Heart left ventricle (tissue), 13 donors: Measurements from ENCODE around the gene DIPK2B.

Experiments used
- POLR2A ChIP-seq, 2 donors: fragments of 450-650 bp; IDR thresholded peaks; one replicate each; pipeline ENCODE4 v1.6.1; 2017; ENCODE audit warnings: antibody characterized with exemption in 2 of 2, mild to moderate bottlenecking in 2 of 2, moderate library complexity in 2 of 2
- TF ChIP-seq, protein P1 (sequence below), 12 donors: fragments of 200-600 bp; sonication (generic) in 4 of 12; IDR thresholded peaks; one replicate each; pipeline versions ENCODE4 v1.5.0 to v1.8.0; 2018 to 2022; ENCODE audit warnings: antibody characterized with exemption in 12 of 12, mild to moderate bottlenecking in 5 of 12
- donor health status: ischemic (EF 13 %, LVEDD 7.1; RV severe dilation, severe dysfunction).
- donor health status: DM: no; HTN: yes; CAD: no.
- donor health status: DM: no; HTN: no; CAD: no.
- donor health status: ischemic (EF 25% LVEDD 6.9; RV normal size, moderate dysfunction).
- donor health status: ischemic (EF 25% LVEDD 5.7; RV mildly dilated, moderate dysfunction).
- donor health status: ischemic (EF 35%, LVEDD 5.7; RV mildly dilated, moderate dysfunction).
- donor health status: nonischemic (EF 11% LVEDD 7.7; RV severe dilation, severe dysfunction).
- donor health status: DM: yes; HTN: yes; CAD: no.
- donor health status: PGD.
- donor health status: ischemic (EF 29% LVEDD 5.4; RV normal size, mild dysfunction).
- donor health status: nonischemic (EF 23%, LVEDD 6.1; RV moderate dilation, normal function).

DNA sequence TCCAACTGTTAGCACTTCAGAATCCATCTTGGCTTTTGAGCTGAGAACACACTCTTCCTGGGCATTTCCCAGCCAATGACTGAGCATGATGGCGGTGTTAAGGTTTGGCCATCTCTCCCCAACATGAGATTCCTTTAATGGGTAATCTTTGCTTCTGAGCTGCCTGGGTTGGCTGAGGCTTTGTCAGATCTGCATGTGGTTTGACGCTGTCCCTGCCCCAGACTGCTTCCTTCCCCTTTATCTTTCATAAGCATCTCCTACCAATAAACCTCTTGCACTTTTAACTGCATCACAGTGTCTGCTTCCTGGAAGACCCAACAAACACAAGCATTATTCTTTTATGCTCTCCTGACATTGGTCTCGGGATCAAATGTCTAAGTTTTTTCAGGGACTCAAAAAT lies 31.5 kb upstream of the DIPK2B start:
- TF ChIP-seq, protein P1, sequence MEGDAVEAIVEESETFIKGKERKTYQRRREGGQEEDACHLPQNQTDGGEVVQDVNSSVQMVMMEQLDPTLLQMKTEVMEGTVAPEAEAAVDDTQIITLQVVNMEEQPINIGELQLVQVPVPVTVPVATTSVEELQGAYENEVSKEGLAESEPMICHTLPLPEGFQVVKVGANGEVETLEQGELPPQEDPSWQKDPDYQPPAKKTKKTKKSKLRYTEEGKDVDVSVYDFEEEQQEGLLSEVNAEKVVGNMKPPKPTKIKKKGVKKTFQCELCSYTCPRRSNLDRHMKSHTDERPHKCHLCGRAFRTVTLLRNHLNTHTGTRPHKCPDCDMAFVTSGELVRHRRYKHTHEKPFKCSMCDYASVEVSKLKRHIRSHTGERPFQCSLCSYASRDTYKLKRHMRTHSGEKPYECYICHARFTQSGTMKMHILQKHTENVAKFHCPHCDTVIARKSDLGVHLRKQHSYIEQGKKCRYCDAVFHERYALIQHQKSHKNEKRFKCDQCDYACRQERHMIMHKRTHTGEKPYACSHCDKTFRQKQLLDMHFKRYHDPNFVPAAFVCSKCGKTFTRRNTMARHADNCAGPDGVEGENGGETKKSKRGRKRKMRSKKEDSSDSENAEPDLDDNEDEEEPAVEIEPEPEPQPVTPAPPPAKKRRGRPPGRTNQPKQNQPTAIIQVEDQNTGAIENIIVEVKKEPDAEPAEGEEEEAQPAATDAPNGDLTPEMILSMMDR (IDR thresholded peaks at IDR 0.05) = no peak
- TF ChIP-seq POLR2A (IDR thresholded peaks at IDR 0.05) = no peak
